Hematopoietic multipotent progenitor cell treated with erythropoietin and hydrocortisone succinate and interleukin-3 and kit ligand, for 15 days (in vitro differentiated cells): ENCODE data around the gene AIMP2.
"Not testable (repeated sequence)": the region's sequence is repeated elsewhere in the genome, so short reads cannot be mapped to it uniquely, and the experiment has no call there.

Source experiments
- DNase-seq: peaks from one replicate; pipeline ENCODE4 v3.0.0-alpha.2; 2015; ENCODE audit warnings: low spot score

AIMP2 gene

DNA sequence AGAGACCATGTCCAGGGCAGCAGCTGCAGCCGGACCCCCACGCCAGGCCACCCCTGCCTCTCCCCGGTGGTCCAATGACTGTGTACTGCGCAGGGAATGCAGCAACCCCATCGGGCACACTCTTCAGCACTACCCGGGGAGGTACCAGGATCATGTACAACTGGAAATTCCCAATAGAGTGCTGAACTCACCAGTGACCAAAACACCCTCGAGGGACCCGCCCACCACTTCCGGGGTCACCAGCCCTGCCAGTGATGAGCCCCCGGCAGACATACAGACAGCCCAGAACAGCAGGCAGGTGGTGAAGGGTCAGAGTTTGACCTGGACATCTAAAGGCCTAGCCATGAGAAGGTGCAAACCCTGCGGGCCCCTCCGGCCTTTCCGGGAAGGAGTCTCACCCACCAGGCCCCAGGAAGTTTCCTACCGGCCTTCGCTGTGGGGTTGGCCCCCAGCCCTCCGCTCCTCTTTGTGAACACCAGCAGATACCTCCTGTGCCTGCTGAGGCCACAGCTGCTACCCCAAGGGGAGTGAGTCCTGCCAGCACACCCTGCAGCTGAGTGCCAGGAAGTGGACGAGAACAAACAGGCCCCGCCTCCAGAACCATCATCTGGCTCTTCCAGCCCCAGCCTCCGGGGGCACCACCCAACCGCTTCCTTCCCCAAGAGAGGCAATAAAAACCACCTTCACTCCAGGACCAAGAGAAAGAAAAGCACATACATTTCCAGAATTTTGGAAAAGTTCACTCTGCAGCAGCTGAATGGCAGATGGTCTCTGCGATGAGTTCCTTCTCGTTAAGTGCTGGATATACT is 17.1 kb downstream of the AIMP2 start:
- DNase-seq = peak; percentile 84

DNA sequence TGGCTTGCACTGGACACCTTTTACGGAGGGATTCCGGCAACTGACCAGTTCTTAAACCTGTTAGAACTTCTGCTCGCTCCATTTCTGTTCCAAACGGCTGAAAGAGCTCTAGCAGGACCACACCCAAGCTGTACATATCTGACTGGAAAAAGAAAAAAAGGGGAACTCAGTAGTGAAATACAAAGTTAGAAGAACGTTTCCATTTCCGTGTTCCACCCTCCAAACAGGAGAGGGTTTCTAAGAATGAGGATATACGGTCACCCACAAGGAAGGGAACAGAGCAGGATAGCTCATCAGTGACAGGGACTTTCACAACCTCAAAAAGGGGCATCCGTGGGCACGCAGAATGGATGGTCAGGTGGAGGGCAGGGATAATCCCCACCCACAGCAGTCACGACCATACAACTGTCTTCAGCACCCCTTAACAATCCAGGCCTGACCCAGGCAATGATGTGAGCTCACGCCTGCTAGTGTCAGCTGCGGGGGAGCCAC is 17.8 kb downstream of the AIMP2 start:
- no peak for DNase-seq

DNA sequence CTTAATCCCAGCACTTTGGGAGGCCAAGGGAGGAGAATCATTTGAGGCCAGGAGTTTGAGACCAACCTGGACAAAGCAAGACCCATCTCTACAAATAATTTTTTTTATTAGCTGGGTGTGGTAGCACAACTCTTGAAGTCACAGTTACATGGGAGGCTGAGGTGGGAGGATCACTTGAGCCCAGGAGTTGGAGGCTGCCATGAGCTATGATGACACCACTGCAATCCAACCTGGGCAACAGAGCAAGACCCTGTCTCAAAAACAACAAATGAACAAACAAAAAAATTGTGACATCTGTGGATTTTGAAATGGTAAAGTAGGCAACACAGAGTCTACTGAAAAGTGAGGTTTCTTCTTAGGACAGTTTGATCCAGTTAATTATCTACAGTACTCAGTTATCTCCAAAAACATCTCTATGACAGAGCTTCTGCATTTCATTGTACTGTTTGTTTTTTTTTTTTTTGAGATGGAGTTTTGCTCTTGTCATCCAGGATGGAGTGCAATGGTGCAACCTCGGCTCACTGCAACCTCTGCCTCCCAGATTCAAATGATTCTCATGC is 18.8 kb downstream of the AIMP2 start:
- no peak for DNase-seq

DNA sequence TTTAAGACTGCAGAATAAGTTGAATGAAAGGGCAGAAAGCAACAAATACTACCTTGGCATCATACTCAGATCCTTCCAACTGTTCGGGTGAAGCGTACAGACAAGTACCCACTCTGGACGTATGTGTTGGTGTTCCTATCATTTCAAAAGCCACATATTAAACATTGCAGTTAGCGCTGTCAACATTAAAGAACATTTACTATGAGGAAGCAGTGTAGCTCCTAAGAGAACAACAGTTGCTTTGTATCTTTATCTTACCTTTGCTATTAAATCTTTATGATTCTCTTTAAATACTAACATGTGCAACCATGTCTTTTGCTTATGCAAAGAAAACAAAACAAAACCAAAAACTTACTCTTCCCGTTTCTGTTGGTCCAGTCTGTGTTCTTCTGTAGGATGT is 19.5 kb downstream of the AIMP2 start:
- DNase-seq = no peak

DNA sequence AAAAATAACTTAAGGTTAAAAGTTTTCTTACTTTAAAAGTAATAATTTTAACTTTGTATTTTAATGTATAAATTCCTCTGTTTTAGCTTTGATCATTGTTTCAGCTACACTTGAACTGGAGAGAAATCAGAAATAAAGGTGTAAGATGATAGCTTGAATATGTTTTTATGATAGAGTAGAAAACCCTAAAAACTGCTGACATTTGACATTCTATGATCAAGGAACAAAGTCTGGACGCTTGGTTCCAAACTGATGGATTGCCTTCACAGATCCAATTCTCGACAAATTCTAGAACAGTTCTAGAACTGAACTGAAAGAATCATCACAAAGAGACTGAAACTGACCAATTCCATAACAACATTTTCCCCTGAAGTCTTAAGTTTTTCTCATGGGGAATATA is 21.9 kb downstream of the AIMP2 start, which contains the start of gene ANKRD61:
ANKRD61 (plus strand) TSS at position 389 of the 400 bp plus-strand sequence; CDS start at position 389, 0 bp downstream.
- no peak for DNase-seq

DNA sequence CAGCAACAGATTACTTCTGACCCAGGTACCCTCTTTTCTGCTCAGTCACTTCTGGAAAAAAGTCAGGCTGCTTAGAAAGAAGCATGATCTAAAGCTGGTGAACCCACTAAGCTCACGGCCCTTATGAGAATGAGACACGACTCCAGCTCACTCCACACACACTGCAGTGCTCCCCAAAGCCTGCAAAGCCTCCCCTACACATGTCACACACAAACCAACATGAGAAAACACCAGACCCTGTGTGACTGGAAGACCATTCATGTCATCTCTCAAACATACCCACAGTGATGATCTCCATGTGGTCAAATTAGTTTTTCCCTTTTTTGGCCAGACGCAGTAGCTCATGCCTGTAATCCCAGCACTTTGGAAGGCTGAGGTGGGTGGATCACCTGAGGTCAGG is 22.5 kb downstream of the AIMP2 start:
- DNase-seq = no peak

DNA sequence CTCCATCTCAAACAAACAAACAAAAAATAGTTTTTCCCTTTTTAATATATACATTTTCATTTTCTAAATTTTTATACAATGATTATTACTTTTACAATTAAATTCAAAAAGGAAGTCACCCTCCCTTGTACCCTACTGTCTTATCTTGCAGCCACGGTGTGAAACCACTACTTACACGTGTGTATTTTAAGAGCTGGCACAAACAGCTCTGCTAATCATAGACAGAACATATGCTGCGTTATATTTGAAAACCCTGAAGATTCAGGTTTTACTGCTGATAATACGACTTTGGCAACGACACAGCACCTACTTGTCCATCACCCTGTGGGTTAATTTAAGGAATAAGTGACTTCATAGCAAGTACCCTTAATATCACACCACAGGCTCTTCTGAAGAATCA is 23.1 kb downstream of the AIMP2 start:
- DNase-seq = peak; percentile 94

DNA sequence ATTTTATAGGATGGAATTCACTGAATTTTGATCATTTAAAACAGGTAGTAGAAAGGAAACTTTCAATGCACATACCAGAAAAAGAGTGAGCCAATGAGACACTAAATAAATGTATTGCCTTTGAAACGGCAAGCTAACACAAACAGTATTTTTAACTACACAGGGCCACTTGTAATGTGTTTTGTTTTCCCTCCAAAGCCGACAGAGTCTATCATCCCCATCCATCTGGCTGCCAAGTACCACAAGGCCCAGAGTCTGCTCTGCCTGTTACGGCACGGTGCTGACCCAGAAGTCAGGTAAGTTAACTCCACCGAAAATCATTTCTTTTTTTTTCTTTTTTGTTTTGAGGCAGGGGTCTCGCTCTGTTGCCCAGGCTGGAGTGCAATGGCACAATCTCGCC is 23.6 kb downstream of the AIMP2 start:
- peak; percentile 63 for DNase-seq

DNA sequence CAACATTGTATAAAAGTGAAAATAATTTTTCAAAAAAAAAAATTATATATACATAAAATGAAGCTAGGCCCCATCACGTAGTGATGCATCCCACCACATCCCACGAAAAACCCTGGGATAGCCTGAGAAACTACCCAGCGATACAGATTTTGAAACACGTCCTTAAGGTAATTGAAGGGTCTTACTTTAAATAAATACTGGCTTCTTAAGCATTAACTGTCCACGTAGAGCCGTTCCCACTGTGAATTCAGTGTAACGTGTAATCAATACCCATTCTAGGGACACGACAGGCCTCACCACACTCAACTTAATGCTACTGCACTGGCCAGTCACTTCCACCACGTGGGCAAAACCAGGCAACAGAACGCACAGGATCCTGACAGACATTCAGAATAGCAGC is 26.1 kb downstream of the AIMP2 start:
- no peak for DNase-seq

DNA sequence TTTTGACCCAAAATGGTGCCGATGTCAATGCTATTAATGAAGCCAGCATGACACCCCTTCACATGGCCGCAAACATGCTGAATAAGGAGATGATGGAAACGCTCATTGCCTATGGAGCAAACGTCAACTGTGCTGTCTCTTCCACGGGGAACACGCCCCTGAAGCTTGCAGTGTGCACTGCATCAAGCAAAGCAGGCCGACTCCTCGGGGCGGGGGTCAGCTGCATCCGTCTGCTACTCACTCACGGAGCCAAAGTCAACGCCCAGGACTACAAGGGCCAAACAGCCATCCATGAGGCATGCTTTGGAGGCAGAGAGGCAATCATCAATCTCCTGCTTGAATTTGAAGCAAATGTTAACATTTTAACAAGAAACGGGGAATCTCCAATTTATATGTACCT is 26.6 kb downstream of the AIMP2 start:
- no peak for DNase-seq

DNA sequence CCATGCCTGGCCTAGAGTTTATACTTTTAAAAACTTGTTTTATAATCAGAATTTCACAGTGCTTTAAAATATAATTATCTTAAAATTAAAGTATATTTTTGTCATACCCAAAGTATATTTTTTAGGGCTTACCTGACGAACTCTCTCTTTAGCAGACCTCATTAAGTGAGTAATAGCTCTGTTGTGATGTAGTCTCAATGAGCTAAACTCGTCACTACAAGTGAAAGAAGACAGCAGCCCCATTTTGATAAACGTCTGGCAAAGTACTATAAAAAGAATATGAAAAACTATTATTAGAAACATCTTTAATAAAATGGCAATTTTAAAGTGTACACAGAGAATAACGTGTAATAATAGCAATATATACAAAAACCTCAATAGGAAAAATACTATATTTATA is 40.7 kb downstream of the AIMP2 start:
- no peak for DNase-seq

DNA sequence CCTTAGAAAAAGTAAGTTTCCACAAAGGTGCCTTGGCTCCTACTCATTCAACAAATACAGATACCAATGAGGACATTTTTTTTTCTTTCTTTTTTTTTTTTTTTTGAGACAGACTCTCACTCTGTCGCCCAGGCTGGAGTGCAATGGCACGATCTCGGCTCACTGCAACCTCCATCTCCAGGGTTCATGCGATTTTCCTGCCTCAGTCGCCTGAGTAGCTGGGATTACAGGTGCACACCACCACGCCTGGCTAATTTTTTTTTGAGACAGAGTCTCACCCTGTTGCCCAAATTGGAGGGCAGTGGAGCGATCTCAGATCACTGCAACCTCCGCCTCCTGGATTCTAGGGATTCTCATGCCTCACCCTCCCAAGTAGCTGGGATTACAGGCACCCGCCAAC is 42.1 kb downstream of the AIMP2 start:
- not testable (repeated sequence) for DNase-seq

DNA sequence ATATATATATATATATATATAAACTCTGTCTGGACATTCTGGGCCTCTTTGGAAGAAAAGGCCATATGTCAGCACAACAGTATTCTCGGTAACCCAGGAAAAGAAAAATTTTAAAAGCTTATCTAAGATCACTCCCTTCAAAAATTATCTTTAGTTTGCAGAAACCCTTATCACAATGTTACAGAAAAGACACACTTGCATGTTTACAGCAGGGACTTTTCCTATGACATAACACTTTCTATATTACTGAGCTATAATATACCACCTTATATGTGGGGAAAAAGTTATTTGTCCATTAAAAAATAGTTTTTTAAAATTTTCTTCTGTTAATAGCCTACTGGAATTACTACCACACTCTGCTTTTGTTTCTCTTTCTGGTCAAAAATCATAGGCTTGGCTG is 47.5 kb downstream of the AIMP2 start:
- DNase-seq = peak; percentile 95

DNA sequence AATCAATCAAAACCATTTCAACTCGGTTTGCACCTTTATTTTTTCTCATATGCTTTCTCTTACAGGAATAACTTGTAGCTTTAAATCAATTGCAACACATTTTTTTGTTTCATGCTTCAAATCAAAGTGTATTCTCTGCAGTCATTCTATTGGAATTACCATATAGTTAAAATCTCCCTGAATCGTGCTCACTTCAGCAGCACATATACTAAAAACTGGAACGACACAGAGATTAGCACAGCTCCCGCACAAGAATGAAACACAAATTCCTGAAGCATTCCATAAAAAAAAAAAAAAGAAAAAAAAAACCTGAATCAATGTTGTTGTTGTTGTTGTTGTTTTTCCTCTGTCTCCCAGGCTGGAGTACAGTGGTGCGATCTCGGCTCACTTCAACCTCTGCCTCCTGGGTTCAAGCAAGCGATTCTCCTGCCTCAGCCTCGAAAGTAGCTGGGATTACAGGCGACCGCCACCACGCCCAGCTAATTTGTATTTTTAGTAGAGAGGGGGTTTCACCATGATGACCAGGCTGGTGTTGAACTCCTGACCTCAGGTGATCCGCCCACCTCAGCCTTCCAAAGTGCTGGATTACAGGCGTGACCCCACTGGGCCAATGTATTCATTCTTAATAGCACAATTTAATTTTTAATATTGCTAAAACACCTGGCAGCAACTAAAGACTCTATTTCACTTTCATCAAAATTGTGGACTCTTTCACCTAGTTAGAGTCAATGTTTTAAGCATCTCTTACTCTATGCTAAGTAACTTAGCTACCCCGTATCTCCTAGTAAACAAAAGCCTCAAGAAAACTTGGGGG is 48.5 kb downstream of the AIMP2 start:
- DNase-seq = peak; percentile 50

DNA sequence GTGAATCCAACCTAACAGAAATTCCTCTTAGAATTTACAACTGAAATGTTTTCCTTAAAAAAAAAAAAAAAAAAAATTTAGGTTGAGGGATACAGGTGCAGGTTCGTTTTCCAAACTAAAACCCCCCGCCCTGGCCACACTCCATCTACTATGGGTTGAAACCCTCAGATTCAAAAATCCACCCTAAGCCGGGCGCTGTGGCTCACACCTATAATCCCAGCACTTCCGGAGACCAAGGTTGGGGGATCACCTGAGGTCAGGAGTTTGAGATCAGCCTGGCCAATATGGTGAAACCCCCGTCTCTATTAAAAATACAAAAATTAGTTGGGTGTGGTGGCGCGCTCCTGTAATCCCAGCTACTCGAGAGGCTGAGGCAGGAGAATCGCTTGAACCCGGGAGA is 50.9 kb downstream of the AIMP2 start:
- DNase-seq = not testable (repeated sequence)

DNA sequence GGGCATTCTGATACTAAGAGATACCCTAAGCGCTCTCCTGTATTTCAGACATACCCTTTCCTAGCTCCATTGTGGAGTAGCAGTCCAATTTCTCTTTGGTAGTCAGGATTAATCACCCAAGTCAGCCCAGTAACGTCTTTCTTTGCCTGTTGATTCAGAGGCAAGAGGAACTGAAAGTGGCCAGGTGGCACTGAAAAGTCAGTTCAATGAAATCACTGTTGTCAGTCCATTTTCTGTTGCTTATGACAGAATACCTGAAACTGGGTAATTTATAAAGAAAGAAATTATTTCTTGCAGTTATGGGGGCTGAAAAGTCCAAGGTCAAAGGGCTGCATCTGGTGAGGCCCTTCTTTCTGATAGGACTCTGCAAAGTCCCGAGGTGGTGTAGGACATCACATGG is 62.3 kb downstream of the AIMP2 start:
- no peak for DNase-seq
